Measurements from ENCODE around the gene UGT1A4.

The UGT1A4 gene

DNA sequence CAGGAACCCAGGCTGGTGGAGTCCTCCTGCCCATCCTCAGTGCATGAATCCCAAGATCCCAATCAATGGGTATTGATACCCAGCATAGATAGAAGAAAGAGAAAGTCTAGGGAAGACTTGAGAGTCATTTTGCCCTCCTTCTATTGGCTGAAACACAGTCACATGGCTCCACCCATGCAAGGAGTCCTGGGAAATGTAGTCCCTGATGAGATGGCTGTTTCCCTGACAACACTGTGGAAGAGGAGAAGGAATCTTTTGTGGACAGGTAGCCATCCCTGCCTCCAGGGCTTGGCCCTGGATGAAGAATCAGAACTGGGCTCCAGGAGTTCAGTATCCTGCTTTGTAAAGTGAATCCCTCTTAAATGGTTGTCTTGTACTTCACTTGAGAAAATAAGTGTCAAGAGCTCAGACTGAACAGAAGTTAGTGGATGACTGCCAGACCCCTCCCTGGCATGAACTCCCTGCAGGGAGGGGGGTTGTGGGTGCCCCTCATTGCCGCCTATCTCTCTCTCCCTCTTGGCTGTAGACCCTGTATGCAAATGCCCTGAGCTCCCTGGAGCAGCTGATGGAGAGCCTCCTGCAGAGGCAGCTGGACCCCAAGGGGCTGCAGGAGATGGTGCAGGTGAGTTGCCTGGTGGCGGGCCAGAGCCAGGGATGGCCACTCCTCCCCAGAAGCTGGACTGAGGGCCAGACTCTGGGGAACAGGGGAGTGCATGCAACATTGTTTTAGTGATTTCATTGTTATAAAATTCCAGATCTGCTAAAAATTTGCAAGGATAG is 95.7 kb downstream of the UGT1A4 start:
- DNase-seq: peak; percentile 15

DNA sequence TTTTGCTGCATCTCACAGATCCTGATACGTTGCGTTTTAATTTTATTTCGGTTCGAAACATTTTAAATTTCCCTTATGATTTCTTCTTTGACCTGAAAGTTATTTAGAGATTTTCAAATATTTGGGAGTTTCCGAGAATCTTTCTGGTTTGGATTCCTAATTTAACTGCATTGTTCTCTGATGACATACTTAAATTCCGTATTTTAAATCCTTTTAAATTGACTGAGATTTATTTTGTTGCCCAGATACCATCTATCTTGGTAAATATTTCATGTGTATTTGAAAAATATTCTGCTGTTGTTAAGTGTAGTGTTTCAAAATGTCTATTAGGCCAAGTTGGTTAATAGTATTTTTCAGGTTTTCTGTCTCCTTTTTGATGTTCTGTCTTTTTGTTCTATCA is 97.3 kb downstream of the UGT1A4 start:
- DNase-seq: no peak

DNA sequence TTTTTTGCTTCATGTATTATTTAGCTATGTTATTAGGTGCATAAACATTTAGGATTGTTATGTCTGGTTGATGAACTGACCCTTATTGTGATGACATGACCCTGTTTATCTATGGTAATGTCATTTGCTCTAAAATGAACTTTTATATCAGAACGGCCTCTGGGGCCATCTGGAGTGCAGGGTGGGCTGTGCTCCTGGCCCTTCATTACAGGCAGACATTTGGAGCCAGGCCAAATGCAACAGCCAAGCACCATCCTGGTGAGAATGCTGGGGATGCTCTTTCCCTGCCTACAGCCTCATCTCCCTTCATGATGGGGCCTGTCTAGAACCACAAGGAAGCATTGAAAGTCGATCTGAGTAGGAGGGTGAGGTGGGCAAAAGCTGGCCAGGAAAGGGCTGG is 97.8 kb downstream of the UGT1A4 start:
- DNase-seq: peak; percentile 67

DNA sequence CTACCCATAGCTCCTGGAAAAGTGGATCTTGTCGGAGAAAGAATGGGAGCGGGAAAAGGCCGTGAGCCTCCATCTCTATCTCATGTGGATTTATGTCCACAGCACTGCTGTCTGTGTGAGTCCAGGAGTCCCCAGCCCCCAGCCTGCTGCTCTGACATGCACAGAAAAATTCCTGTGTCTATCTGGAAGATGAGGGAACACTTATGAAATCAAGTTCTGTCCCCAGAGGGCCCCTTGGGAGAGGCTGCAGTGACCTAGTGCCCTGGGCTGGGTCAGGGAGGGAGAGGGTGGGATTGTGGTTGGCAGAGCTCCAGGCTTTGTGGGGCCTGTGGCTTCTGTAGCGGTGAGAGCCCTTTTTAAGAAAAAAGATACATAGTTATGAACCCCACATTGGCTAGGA is 98.2 kb downstream of the UGT1A4 start:
- DNase-seq: no peak

DNA sequence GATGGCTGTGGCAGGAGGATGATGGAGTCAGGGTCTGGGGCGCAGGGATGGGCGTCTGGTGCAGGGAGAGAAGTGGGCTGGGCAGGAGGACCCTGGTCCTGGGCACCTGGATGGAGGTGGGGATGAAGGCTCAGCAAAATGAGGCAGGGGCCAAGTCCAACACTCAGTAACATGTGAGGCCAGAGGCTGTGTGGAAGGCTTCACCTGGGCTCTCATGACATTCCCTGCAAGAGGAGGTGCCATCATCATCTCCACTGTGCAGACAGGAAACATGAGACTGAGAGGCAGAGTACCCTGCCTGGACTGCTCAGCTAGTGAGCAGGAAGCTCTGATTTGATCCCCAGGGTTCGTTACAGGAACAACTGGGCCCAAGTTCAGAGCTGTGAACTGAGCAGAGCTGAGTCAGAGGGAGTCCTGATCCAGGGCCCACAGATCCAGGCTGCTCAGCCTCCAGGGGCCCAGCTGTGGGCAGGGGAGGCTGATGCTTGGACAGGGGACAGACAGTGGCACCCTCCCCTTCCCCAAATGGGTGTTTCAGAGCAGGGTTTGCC is 98.9 kb downstream of the UGT1A4 start:
- DNase-seq: no peak

DNA sequence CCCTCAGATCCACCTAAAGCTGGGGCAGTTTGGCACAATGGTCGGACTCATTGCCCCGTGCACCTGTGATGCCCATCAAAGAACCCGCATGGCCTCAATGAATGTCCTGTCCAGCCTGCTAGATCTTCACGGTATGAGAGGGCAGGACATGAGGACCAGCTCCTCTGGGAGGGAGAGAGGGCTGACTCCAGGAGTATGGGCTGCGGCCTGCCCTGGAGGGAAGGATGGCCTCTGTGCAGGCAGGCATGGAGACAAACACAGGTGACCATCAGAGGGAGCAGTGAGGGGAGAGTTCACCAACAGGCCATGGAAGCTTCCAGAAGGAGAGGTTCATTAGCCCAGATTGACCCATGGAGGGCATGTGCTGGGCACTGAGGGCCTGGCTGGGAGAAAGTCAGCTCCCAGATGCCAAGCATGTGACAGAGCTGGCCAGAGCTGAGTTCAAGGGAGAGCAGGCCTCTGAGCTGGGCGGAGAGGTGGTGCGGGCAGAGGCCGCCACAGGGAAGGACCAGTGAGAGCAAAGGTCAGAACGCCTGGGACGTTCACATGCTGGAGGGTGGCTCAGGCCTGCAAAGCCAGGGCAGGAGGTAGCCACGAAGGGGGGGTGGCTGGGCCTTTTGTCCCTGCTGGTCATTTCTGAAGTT is 99.6 kb downstream of the UGT1A4 start:
- DNase-seq: no peak

DNA sequence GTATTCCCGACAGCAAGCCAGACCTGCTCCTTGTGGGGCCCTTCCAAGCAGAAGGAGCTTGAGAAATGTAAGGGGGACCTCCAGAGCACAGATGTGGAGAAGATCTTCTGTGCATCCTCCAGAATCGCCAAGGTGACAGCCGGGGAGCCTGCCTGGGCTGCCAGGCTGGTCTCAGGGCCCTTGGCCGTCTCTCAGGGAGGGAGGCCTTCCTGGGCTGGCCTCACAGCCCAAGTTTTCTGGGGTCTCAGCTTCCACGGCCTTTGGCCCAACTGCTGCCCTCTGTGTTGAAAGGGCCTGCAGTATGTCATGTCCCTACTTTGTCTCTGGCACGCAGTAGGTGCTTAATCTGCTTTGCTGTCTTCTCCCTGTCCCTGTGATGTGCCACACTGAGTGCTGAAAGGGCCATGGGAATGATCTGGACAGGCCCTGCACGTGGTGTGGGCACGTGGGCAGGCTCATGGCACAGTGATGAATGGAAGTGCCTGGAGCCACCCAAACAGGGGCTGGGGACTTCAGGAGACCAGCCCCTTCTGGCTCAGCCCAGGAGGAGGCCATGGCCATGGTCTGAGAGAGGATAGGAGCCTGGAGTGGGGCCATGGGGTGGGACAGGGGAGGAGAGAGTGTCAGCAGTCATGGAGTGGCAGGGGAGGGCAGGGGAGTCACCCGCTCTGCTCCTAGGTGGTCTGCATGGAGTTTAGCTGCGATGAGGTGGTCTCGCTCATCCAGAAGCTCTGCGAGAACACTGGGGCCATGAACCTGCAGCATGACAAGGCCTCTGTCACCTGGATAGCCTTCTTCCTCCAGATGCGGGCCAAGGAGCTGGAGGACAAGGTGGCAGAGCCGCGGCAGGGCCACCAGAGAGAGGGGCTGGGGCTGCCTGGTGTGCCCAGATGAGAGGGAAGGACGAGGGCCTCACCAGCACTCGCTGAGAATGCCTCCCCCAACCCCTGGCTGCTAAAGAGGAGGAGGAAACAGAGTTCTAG is 100.4 kb downstream of the UGT1A4 start:
- no peak for DNase-seq

DNA sequence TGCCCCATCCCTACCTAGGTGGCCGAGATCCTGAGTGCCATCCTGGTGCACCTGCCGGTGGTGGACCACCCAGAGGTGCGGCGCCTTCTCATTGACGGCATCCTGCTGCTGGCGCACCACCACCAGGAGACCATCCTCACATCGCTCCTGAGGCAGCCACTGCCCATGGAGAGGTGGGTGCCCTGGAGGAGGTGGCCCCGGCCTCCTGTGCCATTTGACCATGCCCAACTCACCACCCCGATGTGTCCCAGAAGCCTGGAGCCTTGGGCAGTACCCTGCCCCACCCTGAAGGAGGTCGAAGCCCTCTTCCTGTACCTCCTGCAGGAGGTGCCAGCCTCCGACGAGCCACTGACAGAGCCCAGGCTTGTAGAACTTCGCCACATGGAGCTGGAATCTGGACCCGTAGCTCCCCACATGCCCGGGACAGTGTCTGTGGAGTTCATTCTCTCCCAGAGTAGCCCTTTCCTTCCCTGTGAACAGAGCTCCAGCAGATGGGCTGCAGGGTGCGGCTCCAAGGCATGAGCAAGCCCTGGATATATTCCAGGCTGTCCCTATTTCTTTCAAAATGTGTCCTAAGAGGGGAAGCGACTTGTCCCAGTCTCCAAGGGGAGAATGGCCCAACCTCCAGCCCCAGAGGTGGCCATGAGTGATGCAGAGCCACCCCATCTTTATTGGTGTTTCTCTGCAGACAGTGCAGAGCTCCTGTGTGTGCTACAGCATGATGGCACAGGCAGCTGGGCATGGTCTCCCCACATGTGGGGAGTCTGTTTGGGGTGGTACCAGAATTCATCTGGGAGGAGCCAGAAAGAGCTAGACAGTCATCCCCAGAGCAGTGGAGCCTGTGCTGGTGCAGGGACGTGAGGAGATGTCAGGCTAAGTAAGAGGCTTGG is 101.6 kb downstream of the UGT1A4 start:
- no peak for DNase-seq

DNA sequence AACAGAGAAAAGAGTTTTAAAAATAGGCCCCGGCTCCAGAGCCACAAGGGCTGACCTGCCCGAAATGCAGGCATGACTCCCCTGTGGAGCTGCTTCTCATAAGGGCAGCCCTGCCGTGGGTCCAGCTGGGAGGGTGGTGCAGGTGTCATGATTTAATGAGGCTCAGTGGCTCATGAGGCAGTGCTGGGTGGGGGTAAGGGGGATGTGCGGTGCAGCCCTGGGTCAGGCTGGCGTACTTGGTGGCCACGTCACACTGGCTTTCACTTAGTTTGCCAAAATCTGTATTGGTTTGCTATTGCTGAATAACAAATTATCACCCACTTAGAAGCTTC is 102.2 kb downstream of the UGT1A4 start:
- no peak for DNase-seq

DNA sequence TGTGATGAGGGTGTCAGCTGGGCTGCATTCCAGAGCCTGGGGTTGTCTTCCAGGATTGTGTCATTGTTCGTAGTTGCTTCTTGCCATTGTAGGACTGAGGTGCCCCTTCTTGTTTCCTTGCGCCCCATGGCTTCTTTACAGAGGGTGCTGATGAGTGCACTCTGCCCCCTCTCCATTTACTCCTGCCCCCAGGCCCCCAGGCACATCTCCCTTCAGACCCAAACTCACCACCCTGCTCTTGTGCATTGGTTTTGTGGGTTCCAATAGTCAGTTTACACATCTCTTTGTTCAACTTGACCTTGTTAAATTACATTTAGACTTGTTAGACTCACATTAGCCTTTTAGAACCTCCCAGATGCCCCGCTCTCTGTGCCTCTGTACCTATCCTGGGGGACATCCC is 102.7 kb downstream of the UGT1A4 start:
- DNase-seq: no peak

DNA sequence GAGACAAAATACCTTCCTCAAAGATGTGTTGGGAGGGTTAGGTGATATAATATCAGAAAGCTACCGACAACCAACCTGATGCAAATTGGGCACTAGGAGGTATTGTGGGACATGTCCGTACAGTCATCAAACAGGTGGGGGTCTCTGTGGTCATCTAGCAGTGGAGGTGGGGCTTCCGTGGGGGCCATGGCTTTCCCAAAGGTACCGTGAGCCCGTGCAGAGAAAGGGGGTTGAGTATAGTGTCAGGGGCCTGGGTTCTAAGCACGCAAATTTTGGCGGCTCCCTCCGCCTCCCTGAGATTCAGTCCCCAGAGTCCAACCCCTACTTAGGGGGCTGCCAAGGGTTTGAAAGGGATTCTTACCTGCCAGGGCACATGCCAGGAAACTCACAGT is 103.2 kb downstream of the UGT1A4 start:
- no peak for DNase-seq

DNA sequence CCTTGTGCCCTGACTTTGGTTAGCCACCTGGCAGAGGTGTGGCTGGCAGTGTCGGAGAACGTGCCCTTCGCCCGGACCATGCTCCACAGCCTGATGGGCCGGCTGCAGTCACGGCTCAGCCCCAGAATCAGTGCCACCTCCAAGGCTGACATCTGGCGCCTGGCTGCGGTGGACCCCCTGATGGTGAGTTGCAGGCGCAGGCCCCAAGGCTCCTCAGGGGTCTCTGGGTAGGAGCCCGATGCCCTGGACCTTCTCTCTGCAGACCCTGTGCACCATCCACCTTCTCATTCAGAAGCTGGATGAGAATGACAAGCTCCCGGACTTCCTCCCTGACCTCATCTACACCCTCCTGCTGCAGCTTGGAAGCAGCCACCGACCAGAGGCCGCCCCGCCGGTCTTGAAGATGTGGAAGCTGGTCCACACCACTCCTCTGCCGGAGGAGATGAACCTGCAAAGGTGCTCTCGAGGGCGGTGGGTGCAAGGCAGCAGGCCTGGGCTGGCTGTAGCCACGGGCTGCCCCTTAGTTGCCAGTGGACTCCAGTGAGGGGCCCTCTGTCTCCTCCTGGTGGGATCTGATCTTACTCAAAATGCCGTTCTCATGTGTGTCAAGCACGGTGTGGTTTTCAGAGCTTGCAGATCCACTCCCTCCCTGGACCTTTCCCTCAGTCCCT is 103.7 kb downstream of the UGT1A4 start:
- no peak for DNase-seq
